Stomach (tissue), 4 donors: ENCODE data around the gene SLC13A3.

ENCODE experiments used
- CTCF ChIP-seq, 7 experiments: fragments of 450-650 bp in 4 of 7; fragments of 200-600 bp in 3 of 7; sonication (generic) in 3 of 7; IDR thresholded peaks; one replicate each; pipeline ENCODE4 v1.5.1; 2016 to 2019; ENCODE audit warnings: antibody characterized with exemption in 7 of 7, control low read depth in 2 of 7, mild to moderate bottlenecking in 1 of 7
- POLR2A ChIP-seq, 4 donors: fragments of 450-650 bp; IDR thresholded peaks; one replicate each; pipeline ENCODE4 v1.6.1; 2016; ENCODE audit warnings: antibody characterized with exemption in 4 of 4, control low read depth in 2 of 4, mild to moderate bottlenecking in 1 of 4, moderate library complexity in 1 of 4
- POLR2AphosphoS5 ChIP-seq, 3 donors: sonication (generic); formaldehyde crosslinking; IDR thresholded peaks; one replicate each; pipeline ENCODE4 v1.6.1; 2016; ENCODE audit warnings: antibody characterized with exemption in 3 of 3

GRCh38 chr20:46586724-46587123 is 64.5 kb downstream of the SLC13A3 start:
- TF ChIP-seq CTCF (IDR thresholded peaks at IDR 0.05), result no peak
- no peak for TF ChIP-seq POLR2AphosphoS5 (IDR thresholded peaks at IDR 0.05)
- no peak for TF ChIP-seq POLR2A (IDR thresholded peaks at IDR 0.05)
